Ovary (tissue), 3 donors: ENCODE data around the gene MAN1A1.

Experiments used
- EP300 ChIP-seq: sonication (generic); formaldehyde crosslinking; IDR thresholded peaks from one replicate; pipeline ENCODE4 v1.6.1; 2017; ENCODE audit warnings: antibody characterized with exemption
- POLR2A ChIP-seq: fragments of 450-650 bp; IDR thresholded peaks from one replicate; pipeline ENCODE4 v1.6.1; 2017; ENCODE audit warnings: antibody characterized with exemption, mild to moderate bottlenecking, moderate library complexity
- TF ChIP-seq, protein P1 (sequence below), 3 donors: fragments of 450-650 bp in 2 of 3; fragments of 200-600 bp in 1 of 3; IDR thresholded peaks; one replicate each; pipeline versions ENCODE4 v1.5.1 to v1.8.0; 2016 to 2022; ENCODE audit warnings: antibody characterized with exemption in 3 of 3, mild to moderate bottlenecking in 1 of 3
- donor health status: DM: no; HTN: no; CAD: no.

DNA sequence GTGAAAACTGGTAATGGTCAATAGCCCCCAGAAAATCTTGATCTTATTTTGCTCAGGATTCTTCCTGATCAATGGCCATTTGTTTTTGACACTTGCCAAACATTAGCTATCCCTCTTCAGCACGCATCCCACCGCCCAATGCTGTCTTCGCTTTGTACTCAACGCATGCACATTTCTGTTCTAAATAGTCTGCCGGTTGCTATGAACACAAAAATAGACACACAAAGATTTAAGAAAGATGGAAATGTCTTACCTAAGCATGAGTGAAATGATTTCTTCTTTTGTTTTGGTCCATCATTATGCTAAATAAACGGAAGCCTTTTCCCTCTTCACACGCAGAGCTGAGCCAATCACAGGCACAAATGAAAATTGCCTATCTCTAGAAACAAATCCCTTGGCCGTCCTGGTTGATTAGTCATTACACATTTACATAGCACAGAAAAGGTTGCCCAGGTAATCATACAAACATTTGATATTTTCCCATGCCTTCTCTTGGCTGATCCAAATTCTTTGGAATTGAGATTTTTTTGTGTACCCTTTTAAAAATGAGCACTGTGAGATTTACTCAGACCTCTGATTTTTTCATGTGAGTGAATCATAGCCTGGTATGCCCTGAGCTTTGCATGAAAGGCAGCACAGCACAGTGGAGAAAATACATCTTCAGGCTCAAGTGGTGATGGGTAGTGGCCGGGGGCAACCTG, 200.6 kb downstream of the MAN1A1 start:
- TF ChIP-seq, protein P1, sequence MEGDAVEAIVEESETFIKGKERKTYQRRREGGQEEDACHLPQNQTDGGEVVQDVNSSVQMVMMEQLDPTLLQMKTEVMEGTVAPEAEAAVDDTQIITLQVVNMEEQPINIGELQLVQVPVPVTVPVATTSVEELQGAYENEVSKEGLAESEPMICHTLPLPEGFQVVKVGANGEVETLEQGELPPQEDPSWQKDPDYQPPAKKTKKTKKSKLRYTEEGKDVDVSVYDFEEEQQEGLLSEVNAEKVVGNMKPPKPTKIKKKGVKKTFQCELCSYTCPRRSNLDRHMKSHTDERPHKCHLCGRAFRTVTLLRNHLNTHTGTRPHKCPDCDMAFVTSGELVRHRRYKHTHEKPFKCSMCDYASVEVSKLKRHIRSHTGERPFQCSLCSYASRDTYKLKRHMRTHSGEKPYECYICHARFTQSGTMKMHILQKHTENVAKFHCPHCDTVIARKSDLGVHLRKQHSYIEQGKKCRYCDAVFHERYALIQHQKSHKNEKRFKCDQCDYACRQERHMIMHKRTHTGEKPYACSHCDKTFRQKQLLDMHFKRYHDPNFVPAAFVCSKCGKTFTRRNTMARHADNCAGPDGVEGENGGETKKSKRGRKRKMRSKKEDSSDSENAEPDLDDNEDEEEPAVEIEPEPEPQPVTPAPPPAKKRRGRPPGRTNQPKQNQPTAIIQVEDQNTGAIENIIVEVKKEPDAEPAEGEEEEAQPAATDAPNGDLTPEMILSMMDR (IDR thresholded peaks at IDR 0.05): no peak
- TF ChIP-seq POLR2A (no peak), EP300 (no peak)
